Fibroblast of skin of right biceps (primary cell): ENCODE results near the gene FNDC3B.

ENCODE experiments used
- DNase-seq: peaks from one replicate; pipeline ENCODE4 v3.0.0-alpha.2; 2013

FNDC3B gene

GRCh38 chr3:172056416-172056815 lies 17.0 kb downstream of the FNDC3B start:
- DNase-seq: no peak

GRCh38 chr3:172057059-172057458 lies 17.7 kb downstream of the FNDC3B start:
- no peak for DNase-seq

DNA sequence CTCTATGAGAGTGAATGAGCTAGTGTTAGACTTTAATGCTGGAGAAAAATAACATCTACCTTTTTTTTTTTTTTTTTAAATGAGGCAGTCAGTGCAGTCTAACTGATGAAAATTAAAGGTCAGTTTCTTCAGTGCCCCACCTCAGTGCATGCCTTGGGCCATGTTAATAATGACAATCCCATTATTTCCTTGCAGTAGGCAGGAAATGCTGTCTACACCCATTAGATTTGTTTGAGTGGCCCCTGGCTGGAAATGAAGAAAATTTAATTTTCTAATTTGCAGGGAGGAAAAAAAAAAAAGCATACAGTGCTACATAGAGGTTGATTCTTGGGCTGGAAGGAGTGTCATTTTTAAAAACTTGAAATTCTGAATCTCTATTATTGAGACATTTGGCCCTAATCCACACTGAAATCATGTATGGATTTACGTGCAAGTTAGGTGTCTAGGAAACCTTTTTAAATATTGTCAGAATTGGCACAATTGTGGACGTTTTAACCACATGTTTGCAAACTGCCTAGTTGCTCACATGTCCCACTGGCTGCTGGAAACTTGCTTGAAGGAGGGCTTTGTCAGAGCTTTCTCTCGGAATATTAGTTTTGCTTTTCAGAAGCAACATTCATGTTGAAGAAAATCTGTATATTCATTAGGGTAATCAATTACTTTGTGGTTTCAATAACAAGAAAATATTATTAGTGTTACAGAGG lies 18.4 kb downstream of the FNDC3B start:
- DNase-seq: no peak

GRCh38 chr3:172059532-172059931 lies 20.2 kb downstream of the FNDC3B start:
- DNase-seq: no peak

GRCh38 chr3:172060234-172060633 lies 20.9 kb downstream of the FNDC3B start:
- no peak for DNase-seq

DNA sequence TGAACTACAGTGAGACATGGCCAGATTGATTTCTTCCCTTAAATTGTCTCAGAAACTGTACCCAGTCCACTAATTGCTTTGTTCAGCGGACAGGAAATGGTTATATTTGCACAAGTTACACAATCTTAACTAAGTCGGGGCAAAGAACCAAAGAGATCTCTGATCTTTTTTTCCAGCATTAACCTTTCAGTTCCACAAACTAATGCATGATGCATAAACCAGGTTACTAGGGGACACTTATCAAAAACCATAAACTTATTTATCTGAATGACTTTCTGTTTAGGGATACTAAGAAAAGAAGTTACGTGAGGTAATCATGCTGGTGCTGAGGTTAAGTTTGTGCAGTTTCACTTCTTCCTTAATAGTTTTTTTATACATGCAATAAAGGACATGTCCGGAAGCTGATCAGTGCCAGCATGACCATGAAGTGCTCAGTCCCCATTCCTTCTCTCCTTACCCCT lies 22.4 kb downstream of the FNDC3B start:
- DNase-seq: no peak

DNA sequence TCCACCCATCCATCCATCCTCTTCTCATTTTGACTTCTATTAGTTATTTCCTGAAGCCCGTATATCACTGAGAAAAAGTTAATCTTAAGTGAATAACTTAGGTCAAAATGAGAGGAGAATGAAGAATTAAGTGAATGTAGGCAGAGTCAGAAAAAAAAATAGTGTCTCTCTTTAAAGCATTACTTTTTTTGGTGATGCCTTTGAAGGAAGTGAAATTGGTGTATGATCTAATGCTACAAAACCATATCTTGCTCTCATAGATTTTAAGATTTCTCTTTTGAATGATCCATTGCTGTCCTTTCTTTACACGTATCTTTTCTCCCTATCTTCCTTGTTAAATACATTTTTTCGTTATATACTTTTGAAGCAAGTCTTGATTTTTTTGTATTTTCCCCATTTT lies 23.4 kb downstream of the FNDC3B start:
- DNase-seq: no peak

DNA sequence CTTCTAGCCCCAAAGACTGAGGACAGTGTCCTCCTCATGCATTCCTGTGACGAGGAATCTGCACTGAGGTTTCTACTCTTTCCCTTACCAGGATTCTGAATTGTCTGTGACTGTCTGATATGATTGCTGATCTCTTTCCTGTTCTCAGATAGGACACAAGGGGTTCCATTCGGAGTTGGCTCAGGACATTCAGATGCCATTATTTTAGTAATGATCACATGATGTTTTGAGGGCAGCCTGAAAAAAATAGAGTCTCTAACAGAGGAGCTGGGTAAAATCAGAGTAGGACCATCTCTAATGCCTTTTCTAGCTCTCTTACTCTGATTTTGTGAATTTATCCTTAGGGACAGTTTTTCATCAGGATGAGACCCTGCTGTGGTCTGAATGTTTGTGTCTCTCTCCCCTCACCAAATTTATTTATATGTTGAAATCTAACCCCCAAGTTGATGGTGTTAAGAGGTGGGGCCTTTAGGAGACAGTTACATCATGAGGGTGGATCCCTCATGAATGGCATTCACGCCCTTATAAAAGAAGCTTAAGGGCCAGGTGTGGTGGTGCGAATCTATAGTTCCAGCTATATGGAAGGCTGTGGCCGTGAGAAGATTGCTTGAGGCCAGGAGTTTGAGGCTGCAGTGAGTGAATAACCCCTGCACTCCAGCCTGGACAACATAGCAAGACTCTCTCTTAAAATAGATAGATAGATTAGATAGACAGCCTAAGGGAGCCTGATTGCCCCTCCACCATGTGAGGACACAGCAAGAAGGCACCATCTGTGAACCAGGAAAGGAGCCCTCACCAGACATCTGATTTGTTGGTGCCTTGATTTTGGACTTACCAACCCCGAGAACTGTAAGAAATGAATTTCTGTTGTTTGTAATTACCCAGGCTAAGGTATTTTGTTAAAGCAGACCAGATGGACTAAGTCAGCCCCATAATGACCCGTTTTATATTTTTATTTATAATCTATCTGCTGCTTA lies 24.4 kb downstream of the FNDC3B start:
- no peak for DNase-seq

- peak; percentile 75 for DNase-seq
These were observed 26.1 kb downstream of the FNDC3B start for GRCh38 chr3:172065527-172065926.

GRCh38 chr3:172065967-172066762 lies 26.8 kb downstream of the FNDC3B start:
- DNase-seq: peak; percentile 57

GRCh38 chr3:172066880-172067796 lies 27.8 kb downstream of the FNDC3B start:
- no peak for DNase-seq

- no peak for DNase-seq
These were observed 28.6 kb downstream of the FNDC3B start for GRCh38 chr3:172067837-172068440.

DNA sequence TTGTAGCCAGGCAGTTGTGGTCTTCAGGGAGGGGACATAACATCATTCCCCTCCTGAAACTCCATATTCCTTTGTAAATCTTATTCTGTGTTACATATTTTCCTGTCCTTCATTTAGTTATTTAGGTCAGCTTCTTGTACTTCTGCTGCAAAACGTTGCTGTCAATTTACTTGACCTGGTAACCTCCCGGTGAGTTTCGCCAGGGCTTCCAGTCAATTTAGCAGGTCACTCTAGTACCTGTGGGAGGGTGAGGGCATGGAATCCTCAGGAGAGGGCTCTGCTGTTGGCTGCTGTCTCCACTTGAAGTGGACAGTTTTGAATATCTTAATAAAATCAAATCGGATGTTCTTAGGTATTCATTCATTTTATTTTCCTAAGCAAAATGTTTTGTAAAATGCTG lies 29.6 kb downstream of the FNDC3B start:
- no peak for DNase-seq

- no peak for DNase-seq
These were observed 30.1 kb downstream of the FNDC3B start for GRCh38 chr3:172069478-172069877.

DNA sequence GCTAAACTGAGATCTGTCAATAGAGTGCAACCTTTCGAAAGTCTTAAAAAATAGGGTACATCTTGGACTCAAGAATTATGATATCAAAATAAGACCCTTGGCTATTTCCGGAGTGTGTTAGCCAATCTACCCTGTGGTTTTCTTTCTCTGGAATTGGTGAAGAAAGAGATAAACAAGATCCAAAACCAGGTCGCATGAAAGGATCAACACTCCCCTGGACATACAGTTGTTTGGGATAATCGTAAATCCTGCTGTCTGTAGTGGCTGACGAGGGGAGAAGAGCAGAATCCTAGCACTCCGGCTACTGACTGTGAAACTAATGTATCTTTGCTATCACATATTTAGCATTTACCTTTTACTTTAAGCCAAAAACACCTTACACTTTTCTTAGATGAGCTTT lies 30.9 kb downstream of the FNDC3B start:
- no peak for DNase-seq

DNA sequence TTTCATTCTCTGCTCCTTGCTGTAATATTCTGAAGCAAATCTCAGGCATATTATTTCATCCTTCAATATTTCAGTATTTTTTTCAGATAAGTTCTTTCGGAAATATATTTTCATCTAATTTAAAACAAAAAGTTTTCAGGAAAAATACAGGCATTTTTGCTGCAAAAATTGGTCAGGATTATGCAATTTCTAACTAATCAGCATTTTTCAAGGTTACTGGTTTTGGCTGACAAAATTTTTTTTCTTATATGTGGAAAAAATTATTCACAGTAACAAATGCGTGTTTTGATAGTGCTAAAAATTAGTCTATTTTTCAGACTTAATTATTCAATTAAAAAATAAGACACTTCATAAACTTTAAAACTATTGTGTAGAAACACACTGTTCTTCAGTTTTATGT lies 31.4 kb downstream of the FNDC3B start:
- no peak for DNase-seq

DNA sequence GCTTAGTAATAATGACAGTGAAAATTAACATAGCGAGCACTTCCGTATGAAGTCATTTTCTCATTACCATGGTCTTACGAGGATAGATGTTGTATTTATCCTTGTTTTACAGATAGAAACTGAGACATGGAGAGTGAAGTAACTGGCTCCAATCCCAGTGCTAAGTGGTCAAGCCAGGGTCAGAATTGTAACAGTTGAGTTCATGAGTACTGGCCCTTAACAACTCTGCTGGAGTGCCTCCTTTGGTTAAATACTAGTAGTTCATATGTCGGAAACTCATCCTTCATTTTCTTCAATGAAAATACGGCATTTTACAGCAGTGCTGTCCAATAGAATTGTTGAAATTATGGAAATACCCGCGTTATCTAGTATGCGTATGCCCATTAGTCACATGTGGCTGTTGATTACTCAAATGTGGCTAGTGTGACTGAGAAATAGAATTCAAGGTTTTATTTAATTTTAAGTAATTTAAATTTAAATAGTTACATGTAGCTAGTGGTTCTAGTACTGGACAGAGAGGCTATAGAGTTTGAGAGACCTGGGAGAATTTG lies 32.5 kb downstream of the FNDC3B start:
- no peak for DNase-seq

DNA sequence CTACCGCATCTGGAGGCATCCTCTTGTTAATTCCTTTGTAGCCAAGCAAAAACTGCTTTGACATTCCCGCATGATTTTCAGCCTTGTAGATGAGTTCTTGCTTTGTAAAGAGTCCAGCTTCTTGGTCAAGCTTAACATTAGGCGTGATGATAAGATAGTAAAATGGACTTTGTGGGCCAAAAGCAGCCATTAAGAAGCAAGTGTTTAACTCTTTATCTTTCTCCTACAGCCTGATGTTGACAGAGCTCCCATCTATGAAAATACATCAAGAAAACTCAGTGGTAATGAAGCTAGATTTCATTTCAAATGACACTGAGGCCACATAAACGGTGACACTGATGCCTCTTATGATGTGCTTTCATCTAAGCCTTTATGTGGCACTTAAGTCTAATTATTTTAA lies 33.2 kb downstream of the FNDC3B start:
- DNase-seq: no peak

DNA sequence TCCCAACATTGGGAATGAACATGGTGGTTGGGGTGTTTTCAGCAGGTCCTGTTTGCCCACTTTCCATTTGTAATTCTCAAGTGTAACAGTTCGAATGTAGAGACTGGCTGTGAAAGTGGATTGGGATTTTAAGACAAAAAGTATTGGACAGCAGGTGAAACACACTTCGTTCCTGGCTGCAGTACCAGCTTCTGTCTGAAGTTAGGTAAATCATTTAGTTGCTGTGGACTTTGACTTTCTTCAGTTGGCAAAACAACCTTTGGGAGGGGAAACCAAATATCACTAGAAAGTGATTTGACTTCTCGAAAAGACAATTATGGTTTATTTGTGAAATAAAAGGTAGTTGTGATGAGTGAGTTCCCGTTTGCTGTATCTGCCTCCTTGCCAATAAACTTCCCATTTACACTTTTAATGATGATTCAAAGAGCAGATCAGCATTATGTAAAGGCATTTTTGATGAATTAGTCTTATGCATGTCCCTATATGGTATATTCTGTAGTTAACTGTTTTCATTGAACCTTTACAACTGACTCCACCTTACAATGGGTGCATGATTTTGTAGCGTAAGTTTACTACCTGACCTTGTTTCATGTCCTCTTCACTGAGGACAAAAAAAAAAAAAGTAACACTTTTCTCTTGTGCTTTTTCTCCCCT lies 34.0 kb downstream of the FNDC3B start:
- no peak for DNase-seq

- no peak for DNase-seq
These were observed 34.7 kb downstream of the FNDC3B start for GRCh38 chr3:172074032-172074431.

DNA sequence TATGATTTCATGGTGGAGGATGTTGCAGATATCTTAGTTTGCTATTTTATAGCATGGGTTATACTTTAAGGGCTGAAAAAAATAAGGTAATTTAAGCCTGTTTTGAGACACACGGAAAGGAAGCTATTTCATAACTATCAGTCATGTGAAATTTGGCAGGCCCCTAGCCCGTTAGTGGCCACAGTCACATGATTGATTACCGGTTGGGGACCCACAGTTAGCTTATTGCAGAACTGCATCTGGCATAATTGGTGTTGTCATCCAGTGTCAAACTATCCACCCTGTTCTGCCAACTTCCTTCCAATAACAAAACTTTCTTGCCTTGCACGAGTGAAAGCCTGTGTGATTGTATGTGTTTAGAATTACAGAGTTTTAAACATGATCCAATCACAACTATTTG lies 35.2 kb downstream of the FNDC3B start:
- DNase-seq: no peak
